GM19397 (cell line): ENCODE measurements around the gene MYL4.
"Not testable (repeated sequence)": the region's sequence is repeated elsewhere in the genome, so short reads cannot be mapped to it uniquely, and the experiment has no call there.

ENCODE experiments used
- ATAC-seq: cut with Tn5 transposase; IDR thresholded peaks from one replicate; pipeline ENCODE4 v1.9.1; 2021; ENCODE audit warnings: mild to moderate bottlenecking, moderate library complexity; ENCODE audit not compliant: unreplicated experiment

Gene MYL4

GRCh38 chr17:47192554-47192953, 16.6 kb upstream of the MYL4 start:
- no peak for ATAC-seq

GRCh38 chr17:47193931-47194511, 15.1 kb upstream of the MYL4 start:
- no peak for ATAC-seq

- no peak for ATAC-seq
These were observed 11.3 kb upstream of the MYL4 start for GRCh38 chr17:47197821-47198220.

GRCh38 chr17:47199627-47200324, 9.4 kb upstream of the MYL4 start:
- ATAC-seq = peak; percentile 46

DNA sequence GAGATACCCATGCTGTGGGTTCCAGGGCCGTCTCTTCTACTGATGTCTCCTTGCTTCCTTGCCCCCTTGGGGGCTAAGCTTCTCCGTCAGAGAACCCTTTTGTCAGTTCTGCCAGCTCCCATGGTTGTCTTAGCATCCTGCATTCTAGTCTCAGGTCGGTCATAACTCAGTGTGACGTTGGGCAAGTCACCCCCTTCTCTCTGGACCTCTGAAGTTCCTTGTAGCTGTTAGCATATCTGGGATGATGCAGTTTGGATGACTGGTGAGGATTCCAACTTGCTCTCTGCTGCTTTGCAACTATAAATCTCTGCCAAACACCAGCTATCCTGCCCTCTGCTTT, 8.9 kb upstream of the MYL4 start:
- ATAC-seq = peak; percentile 18

- no peak for ATAC-seq
These were observed 8.0 kb upstream of the MYL4 start for GRCh38 chr17:47201166-47201565.

DNA sequence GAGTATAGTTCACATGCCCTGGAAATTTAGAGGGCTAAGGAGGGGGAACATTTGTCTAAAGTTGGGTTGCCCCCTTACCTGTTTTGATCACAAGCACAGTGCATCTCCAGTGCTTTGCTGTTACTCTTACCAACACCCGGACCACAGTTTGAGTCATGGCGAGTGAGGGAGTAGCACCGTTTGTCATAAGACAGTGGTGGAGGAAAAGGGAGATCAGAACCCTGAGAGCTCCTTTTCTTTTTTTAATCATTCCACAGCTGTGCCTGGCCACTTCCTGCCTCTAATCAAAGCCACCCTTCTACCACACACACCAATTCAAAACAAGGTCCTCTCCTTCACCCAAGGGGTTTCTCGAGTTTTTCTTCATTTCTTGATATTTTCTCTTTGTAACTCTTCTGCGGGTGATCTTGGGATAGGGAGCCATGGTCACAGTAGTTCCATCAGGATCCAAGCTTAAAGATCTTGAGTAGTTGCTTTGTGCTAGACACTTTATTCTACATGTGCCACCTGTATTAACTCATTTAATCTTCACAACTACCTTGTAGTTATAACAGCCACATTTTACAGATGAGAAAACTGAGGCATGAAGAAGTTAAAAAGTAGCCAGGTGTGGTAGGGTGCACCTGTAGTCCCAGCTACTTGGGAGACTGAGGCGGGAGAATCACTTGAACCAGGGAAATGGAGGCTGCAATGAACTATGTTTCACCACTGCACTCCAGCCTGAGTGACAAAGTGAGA, 5.0 kb upstream of the MYL4 start:
- no peak for ATAC-seq

GRCh38 chr17:47204722-47205418, 4.3 kb upstream of the MYL4 start:
- ATAC-seq = peak; percentile 34

- ATAC-seq = peak; percentile 46
These were observed 3.7 kb upstream of the MYL4 start for GRCh38 chr17:47205419-47205963.

- no peak for ATAC-seq
These were observed 1.7 kb upstream of the MYL4 start for GRCh38 chr17:47207143-47208067.

DNA sequence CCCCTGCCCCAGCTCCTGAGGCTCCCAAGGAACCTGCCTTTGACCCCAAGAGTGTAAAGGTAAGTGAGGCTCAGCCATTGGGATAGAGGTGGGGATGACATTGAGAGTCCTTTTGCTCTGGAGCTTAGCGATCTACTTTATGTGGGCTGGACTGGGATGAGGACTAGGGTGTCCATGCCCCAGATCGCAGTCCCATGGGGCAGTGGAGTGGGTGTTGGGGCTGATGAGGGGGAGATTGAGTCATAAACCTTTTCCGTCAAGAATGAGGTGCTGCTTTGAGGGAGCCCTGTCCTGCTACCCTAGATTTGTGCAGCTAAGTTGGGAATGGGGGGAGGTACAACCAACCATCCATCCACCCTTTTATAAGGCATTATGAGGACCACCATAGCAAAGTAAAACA, 351 bp downstream of the MYL4 start:
- no peak for ATAC-seq

DNA sequence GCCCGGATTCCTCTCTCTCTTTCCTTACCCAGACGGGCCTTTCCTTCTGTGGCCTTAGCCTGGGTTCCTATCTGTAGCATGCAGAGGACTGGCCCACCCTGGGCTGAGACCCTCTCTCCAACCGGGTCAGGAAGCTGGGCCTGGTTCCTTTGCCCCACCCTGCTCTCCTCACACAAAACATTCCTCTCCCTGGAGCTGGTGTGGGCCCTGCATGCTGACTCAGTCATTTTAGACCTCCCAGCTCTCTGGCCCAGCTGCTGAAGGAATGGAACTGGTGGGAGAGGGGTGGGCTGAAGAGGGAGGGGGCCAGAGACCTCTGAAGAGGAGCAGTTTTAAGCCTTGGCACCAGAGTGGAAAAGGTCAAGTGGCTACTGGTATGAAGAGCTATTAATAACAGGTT, 957 bp downstream of the MYL4 start:
- ATAC-seq = no peak

- ATAC-seq = no peak
These were observed 1.6 kb downstream of the MYL4 start for GRCh38 chr17:47210779-47211178.

- no peak for ATAC-seq
These were observed 3.3 kb downstream of the MYL4 start for GRCh38 chr17:47212458-47212857.

- no peak for ATAC-seq
These were observed 4.4 kb downstream of the MYL4 start for GRCh38 chr17:47213540-47213939.

- no peak for ATAC-seq
These were observed 5.8 kb downstream of the MYL4 start for GRCh38 chr17:47214931-47215330.

DNA sequence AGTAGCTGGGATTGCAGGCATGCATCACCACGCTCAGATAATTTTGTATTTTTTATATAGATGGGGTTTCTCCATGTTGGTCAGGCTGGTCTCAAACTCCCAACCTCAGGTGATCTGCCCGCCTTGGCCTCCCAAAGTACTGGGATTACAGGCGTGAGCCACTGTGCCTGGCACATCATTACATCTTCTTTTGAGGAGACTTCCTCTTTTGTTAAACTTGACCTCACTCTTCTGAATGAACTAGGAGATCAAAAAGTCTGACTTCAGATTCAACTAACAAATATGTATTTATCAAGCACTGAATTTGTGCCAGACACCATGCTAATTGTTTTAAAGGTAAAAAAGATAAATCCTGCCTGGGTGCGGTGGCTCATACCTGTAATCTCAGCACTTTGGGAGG, 7.7 kb downstream of the MYL4 start:
- ATAC-seq = not testable (repeated sequence)

DNA sequence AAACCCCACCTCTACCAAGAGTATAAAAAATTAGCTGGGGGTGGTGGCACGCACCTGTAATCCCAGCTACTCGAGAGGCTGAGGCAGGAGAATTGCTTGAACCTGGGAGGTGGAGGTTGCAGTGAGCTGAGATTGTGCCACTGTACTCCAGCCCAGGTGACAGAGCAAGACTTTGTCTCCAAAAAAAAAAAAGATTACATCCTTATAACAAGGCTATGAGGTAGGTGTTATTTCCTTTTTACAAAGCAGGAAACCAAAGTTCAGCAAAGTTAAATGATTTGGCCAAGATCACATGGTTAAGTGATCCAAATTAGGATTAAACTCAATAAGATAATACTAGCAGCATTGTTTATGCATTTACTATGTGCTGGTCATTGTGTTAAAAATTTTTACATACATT, 8.1 kb downstream of the MYL4 start:
- not testable (repeated sequence) for ATAC-seq

DNA sequence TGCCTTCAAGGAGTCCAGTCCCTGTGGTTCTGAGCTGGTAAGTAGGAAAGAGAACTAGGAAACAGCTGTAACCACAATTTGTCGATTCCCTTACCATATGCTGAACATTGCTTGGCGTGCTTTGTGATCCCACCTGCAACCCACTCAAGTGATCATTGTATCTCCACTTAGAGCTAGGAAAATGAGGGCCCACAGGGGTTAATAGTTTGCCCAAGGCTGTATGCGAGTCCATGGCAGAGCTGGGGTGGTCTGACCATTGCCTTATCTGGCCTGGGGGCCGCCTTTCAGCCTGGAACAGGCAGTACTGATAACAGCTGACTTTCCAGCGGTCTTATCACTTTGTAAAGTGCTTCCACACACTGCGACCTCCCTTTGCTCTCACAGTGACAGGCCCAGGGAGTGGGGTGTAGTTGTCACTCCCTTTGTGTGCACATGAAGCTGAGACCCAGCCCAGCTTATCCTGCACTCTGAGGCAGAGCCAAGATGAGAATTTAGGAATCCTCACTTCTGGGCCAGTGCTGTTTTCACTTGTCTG, 9.8 kb downstream of the MYL4 start:
- no peak for ATAC-seq
